Fibroblast of pulmonary artery (primary cell): Measurements from ENCODE around the gene PRKCH.

Source experiments
- DNase-seq: peaks from one replicate; pipeline ENCODE4 v3.0.0-alpha.2; 2010; ENCODE audit warnings: low read depth
- H3K4me3 ChIP-seq: replicated peaks from 2 replicates; pipeline ENCODE4 v1.5.1; 2011; ENCODE audit warnings: low read depth, mild to moderate bottlenecking, control low read depth, low read length, moderate library complexity
- CTCF ChIP-seq: IDR thresholded peaks from 2 replicates; pipeline ENCODE4 v1.5.1; 2011; ENCODE audit warnings: mild to moderate bottlenecking, control low read depth, low read length, inconsistent platforms; ENCODE audit errors: missing control alignments

Gene PRKCH

GRCh38 chr14:61552241-61552640, 230.9 kb downstream of the PRKCH start:
- DNase-seq, result no peak
- H3K4me3 ChIP-seq, result no peak overlapping the region
- no peak for TF ChIP-seq CTCF

GRCh38 chr14:61553730-61554641, 232.6 kb downstream of the PRKCH start:
- H3K4me3 ChIP-seq, result no peak overlapping the region
- DNase-seq, result peak; percentile 95
- no peak for TF ChIP-seq CTCF

GRCh38 chr14:61555056-61555838, 233.9 kb downstream of the PRKCH start:
- no peak for TF ChIP-seq CTCF
- DNase-seq, result no peak
- H3K4me3 ChIP-seq, result no peak overlapping the region

GRCh38 chr14:61556455-61556854, 235.1 kb downstream of the PRKCH start:
- H3K4me3 ChIP-seq, result no peak overlapping the region
- no peak for TF ChIP-seq CTCF
- DNase-seq, result no peak

- DNase-seq, result no peak
- H3K4me3 ChIP-seq, result no peak overlapping the region
- TF ChIP-seq CTCF, result no peak
Observed at GRCh38 chr14:61557262-61557661, 235.9 kb downstream of the PRKCH start.

- H3K4me3 ChIP-seq, result no peak overlapping the region
- no peak for DNase-seq
- TF ChIP-seq CTCF, result no peak
Observed at GRCh38 chr14:61557854-61558253, 236.5 kb downstream of the PRKCH start.
